OCI-LY1 (cell line): ENCODE data around the gene FCRL2.
A peak's percentile ranks its signal among the peaks of the same experiment; 100 is the strongest.

Experiments used
- H2AFZ ChIP-seq: fragments of 200-600 bp; sonication (generic), shearing (Covaris generic); 2 replicates; pipeline ENCODE4 v1.6.0; 2014; ENCODE audit warnings: antibody characterized with exemption, mild to moderate bottlenecking, low read length
- H3F3A ChIP-seq: fragments of 200-600 bp; sonication (generic), shearing (Covaris generic); 2 replicates; pipeline ENCODE4 v1.6.0; 2014; ENCODE audit warnings: mild to moderate bottlenecking, antibody characterized with exemption, low read length, moderate library complexity; ENCODE audit not compliant: insufficient read depth
- H3K27ac ChIP-seq: fragments of 200-600 bp; sonication (generic); 2 replicates; pipeline ENCODE4 v1.5.1; 2014; ENCODE audit warnings: low read length, mixed run types, mild to moderate bottlenecking, low read depth; ENCODE audit not compliant: poor library complexity, severe bottlenecking
- H3K27me3 ChIP-seq: fragments of 200-600 bp; sonication (generic); 2 replicates; pipeline ENCODE4 v1.6.0; 2014; ENCODE audit warnings: antibody characterized with exemption, mild to moderate bottlenecking, low read length, moderate library complexity; ENCODE audit not compliant: insufficient read depth
- H3K36me3 ChIP-seq: fragments of 200-600 bp; sonication (generic); 2 replicates; pipeline ENCODE4 v1.6.1; 2014; ENCODE audit warnings: mild to moderate bottlenecking, antibody characterized with exemption, low read length, moderate library complexity, mixed read lengths; ENCODE audit not compliant: insufficient read depth
- H3K4me1 ChIP-seq: fragments of 200-600 bp; sonication (generic); 2 replicates; pipeline ENCODE4 v1.5.1; 2014; ENCODE audit warnings: mild to moderate bottlenecking, low read length, moderate library complexity; ENCODE audit not compliant: insufficient read depth, severe bottlenecking
- H3K4me2 ChIP-seq: fragments of 200-600 bp; sonication (generic), shearing (Covaris generic); 2 replicates; pipeline ENCODE4 v1.6.1; 2014; ENCODE audit warnings: low read length
- H3K4me3 ChIP-seq: fragments of 200-600 bp; sonication (generic); 2 replicates; pipeline ENCODE4 v1.5.1; 2014; ENCODE audit warnings: low read length, low read depth, mild to moderate bottlenecking, mixed read lengths; ENCODE audit not compliant: poor library complexity, severe bottlenecking
- H3K79me2 ChIP-seq: fragments of 200-600 bp; shearing (Covaris generic); 2 replicates; pipeline ENCODE4 v1.6.1; 2016; ENCODE audit warnings: mixed run types, low read length, mixed read lengths; ENCODE audit not compliant: insufficient read depth
- H3K9ac ChIP-seq: fragments of 200-600 bp; sonication (generic), shearing (Covaris generic); 2 replicates; pipeline ENCODE4 v1.6.1; 2014; ENCODE audit warnings: mild to moderate bottlenecking, low read length, mixed read lengths
- H3K9me2 ChIP-seq: fragments of 200-600 bp; sonication (generic), shearing (Covaris generic); 2 replicates; pipeline ENCODE4 v1.6.1; 2014; ENCODE audit warnings: low read depth, mild to moderate bottlenecking, low read length, mixed read lengths
- H3K9me3 ChIP-seq: fragments of 200-600 bp; shearing (Covaris generic); 2 replicates; pipeline ENCODE4 v1.6.1; 2014; ENCODE audit warnings: low read length, mixed read lengths
- H4K20me1 ChIP-seq: fragments of 200-600 bp; sonication (generic), shearing (Covaris generic); 2 replicates; pipeline ENCODE4 v1.6.0; 2016; ENCODE audit warnings: mild to moderate bottlenecking, low read length; ENCODE audit not compliant: insufficient read depth
- CTCF ChIP-seq: fragments of 200-600 bp; sonication (generic), shearing (Covaris generic); IDR thresholded peaks from 2 replicates; pipeline ENCODE4 v1.5.1; 2017; ENCODE audit warnings: mild to moderate bottlenecking, antibody characterized with exemption, low read length, moderate library complexity, mixed read lengths
- EZH2 ChIP-seq: fragments of 200-600 bp; sonication (generic), shearing (Covaris generic); IDR thresholded peaks from 2 replicates; pipeline ENCODE4 v1.8.0; 2017; ENCODE audit warnings: borderline replicate concordance, mixed run types, mild to moderate bottlenecking, antibody characterized with exemption, low read length, moderate library complexity, mixed read lengths

FCRL2 gene

GRCh38 chr1:157734321-157734720 lies 42.6 kb downstream of the FCRL2 start:
- Histone ChIP-seq H3K4me3 (no peak overlapping the region), H3K79me2 (no peaks in the 10 kb centered on the region), H3K27ac (peak overlapping the region; percentile 78), H3K9ac (no peak overlapping the region), H3K27me3 (no peaks in the 10 kb centered on the region), H4K20me1 (no peaks in the 10 kb centered on the region), H2AFZ (no peak overlapping the region), H3K4me2 (peak overlapping the region; percentile 2; the same call in 1 of the 2 replicates), H3K4me1 (peaks cover 53% of the 10 kb centered on the region), H3K36me3 (no peaks in the 10 kb centered on the region), H3K9me3 (no peaks in the 10 kb centered on the region), H3K9me2 (no peaks in the 10 kb centered on the region), H3F3A (no peaks in the 10 kb centered on the region)
- TF ChIP-seq CTCF = no peak
- no peak for TF ChIP-seq EZH2

GRCh38 chr1:157732755-157733154 lies 44.2 kb downstream of the FCRL2 start:
- Histone ChIP-seq H3K4me2 (no peak overlapping the region), H3K9me2 (no peaks in the 10 kb centered on the region), H2AFZ (0 out of 2 replicates have a peak overlapping the region, but pooled peaks have one; percentile 15), H3K4me3 (no peak overlapping the region), H3K79me2 (no peaks in the 10 kb centered on the region), H4K20me1 (no peaks in the 10 kb centered on the region), H3K9ac (no peak overlapping the region), H3K4me1 (peaks cover 56% of the 10 kb centered on the region), H3F3A (no peaks in the 10 kb centered on the region), H3K27ac (peak overlapping the region; percentile 78), H3K27me3 (no peaks in the 10 kb centered on the region), H3K9me3 (no peaks in the 10 kb centered on the region), H3K36me3 (no peaks in the 10 kb centered on the region)
- no peak for TF ChIP-seq CTCF
- no peak for TF ChIP-seq EZH2

- Histone ChIP-seq H3K9ac (peak overlapping the region; percentile 67), H3K27ac (peak overlapping the region; percentile 98)
- TF ChIP-seq CTCF = no peak
- no peak for TF ChIP-seq EZH2
These were observed 51.7 kb downstream of the FCRL2 start for GRCh38 chr1:157725221-157725577.

More at GRCh38 chr1:157725221-157725577, 51.7 kb downstream of the FCRL2 start:
- Histone ChIP-seq H3K4me2 (peak overlapping the region; percentile 76; the same call in 1 of the 2 replicates), H2AFZ (no peak overlapping the region), H3K27me3 (no peaks in the 10 kb centered on the region), H3K36me3 (peaks cover 3% of the 10 kb centered on the region; the same call in 1 of the 2 replicates), H4K20me1 (no peaks in the 10 kb centered on the region), H3K79me2 (no peaks in the 10 kb centered on the region), H3K4me1 (peaks cover 48% of the 10 kb centered on the region), H3F3A (peaks cover 3% of the 10 kb centered on the region; the same call in 1 of the 2 replicates), H3K9me3 (peaks cover 23% of the 10 kb centered on the region), H3K9me2 (no peaks in the 10 kb centered on the region), H3K4me3 (peak overlapping the region; percentile 46)
